Measurements from ENCODE around the gene ZNF140.

ZNF140 gene

DNA sequence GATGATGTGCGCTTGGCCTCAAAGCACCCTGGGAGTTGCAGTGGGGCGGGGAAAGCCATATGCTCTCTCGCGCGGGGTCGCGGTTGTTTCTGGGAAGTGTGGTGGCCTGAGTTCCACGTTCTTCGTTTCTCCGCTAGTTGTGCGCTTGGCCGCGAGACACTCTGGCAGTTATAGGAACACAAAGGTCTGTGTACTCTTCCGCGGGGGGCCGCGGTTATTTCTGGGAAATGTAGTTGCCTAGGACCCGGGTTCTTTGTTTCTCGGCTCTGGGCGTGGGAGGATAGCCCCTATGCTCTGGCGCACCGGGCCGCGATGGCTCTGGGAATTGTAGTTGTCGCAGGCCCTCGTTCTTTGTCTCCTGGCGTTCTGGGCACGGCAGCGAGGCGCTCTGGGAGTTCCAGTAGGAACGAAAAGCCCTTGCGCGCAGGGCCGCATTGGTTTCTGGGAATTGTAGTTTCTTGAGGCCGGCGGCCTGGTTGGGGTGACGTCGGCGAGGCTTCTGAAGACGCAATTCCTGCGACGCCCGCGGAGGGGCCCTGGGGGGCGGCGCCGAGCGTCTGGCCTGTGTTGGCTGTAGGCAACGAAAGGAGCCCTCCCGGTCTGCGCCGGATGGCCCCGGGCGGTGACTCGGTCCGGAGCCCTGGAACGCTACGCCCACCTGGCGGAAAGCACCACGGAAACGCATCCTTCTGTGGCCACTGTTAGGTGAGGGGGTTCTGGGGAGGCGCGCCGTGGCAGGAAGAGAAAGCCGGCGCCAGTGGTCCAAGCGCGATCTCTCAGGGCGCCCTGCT lies at the start of gene ZNF140:
Gene ZNF140, plus strand, starts transcription at position 556 of the 791 bp plus-strand sequence. CDS start 398 bp downstream, outside the sequence.
- peak; percentile 95 to 100 (median 98) for DNase-seq

DNA sequence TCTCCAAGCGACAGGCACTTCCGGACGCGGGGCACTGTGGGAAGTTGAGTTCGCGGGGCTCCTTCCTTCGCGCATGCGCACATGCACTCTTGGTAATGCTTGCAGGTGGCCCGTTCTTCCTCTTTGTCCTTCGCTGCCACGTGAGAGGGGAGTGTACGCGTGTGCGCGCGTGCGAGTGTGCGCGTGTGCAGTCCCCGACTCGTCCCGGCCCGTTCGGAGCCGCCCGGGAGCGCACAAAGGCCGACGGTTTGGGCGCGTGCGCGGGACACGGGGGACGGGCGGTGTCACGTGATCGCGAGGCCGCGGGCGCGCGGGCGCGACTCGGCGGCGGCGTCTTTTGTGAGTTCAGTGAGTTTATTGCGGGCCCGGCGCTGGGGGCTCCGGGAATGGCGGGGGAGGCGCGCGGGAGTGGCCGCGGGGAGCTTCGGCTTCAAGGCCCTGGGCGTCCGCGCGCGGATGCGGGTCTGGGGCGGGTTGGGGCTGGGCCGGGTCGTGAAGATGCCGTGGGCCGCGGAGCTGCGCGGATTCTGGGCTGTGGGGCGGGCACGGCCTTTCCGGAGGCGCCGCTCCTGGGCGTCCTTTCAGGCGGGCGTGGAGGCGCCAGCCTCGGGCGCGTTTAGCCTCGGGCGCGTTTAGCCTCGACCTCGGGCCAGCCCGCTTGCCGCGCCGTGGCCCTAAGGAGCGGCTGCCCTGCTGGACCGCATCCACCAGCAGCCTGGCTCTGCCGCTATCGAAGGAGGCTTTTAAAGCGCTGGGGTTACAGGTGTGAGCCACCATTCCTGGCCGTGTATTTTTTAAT lies 43.3 kb upstream of the ZNF140 start, which contains the start of gene ZNF84:
Gene ZNF84, plus strand, starts transcription at position 303 of the 799 bp plus-strand sequence. CDS start 3,959 bp downstream, outside the sequence.
- DNase-seq = peak; percentile 44 to 99 (median 89)

DNA sequence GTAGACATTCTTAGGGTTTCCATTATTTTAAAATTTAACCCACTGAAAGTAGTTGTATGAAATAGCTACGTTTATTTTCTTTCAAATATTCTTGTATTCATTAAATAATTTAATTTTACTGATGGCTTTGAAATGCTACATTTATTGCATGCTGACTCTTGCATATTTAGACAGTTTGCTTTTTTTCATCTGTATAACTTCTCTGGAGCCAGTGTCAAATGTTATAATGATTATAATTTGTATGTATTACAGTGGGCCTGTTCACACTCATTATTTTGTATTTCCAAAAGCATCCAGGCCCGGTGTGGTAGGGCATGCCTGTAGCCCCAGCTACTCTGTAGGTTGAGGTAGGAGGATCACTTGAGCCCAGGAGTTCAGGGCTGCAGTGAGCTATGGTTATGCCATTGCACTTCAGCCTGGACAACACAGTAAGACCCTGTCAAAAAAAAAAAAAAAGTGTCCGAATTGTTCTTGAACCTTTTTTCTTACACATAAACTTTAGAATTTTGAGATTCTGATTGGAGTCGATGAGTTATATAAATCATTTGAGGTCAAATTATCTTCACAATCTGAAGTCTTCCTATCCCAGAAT lies 42.5 kb upstream of the ZNF140 start:
- no peak for DNase-seq

DNA sequence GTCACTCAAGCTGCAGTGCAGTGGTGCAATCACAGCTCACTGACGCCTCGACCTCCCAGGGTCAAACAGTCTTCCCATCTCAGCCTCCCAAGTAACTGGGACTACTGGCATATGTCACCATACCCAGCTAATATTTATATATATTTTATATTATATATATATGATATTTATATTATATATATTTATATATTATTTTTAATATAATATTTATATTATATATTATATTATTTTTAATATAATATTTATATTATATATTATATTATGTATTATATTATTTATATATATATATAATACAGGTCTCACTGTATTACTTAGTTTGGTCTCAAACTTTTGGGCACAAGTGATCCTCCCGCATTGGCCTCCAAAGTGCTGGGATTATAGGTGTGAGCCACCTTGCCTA lies 34.0 kb upstream of the ZNF140 start:
- DNase-seq = no peak

DNA sequence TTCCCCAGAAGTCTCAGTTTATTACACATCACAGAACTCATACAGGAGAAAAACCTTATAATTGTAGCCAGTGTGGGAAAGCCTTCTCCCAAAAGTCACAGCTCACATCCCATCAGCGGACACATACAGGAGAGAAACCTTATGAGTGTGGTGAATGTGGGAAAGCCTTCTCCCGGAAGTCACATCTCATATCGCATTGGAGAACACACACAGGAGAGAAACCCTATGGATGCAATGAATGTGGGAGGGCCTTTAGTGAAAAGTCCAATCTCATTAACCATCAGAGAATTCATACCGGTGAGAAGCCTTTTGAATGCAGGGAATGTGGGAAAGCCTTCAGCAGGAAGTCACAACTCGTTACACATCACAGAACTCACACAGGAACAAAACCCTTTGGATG lies 23.3 kb upstream of the ZNF140 start:
- DNase-seq = no peak

DNA sequence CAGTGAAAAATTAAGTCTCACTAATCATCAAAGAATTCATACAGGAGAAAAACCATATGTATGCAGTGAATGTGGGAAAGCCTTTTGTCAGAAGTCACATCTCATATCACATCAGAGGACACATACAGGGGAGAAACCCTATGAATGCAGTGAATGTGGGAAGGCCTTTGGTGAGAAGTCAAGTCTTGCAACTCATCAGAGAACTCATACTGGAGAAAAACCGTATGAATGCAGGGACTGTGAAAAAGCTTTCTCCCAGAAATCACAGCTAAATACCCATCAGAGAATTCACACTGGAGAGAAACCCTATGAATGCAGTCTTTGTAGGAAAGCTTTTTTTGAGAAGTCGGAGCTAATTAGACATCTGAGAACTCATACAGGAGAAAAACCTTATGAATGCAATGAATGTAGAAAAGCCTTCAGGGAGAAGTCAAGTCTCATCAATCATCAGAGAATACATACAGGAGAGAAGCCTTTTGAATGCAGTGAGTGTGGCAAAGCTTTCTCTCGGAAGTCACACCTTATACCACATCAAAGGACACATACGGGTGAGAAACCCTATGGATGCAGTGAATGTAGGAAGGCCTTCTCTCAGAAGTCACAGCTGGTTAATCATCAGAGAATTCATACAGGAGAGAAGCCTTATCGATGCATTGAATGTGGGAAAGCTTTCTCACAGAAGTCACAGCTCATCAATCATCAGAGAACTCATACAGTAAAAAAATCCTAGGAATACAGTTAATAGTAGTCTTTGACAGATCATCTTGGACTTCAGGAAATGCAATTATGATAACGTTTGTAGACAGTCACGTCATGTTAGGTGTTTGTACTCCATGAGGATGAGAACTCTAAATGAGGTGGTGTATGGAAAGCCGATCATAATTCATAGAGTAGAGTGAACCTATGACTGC lies 22.3 kb upstream of the ZNF140 start:
- no peak for DNase-seq

DNA sequence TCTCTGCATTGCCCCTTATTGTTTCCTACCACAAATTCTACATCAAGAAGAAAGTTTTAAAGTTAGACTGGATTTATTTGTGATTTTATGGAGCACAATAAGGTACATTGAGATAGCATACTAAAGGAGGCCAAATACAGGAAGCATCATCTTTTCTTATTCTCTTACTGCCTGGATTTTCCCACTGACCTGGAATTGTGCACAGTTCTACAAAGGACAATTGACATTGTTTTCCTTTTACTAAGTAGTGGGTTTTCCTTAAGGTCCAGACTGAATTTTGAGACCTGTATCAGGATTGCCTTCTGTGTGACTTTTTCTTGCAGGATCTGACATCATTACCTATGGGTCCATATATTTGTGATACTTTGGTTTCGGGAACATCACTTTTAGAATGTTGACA lies 18.8 kb upstream of the ZNF140 start:
- DNase-seq = no peak

DNA sequence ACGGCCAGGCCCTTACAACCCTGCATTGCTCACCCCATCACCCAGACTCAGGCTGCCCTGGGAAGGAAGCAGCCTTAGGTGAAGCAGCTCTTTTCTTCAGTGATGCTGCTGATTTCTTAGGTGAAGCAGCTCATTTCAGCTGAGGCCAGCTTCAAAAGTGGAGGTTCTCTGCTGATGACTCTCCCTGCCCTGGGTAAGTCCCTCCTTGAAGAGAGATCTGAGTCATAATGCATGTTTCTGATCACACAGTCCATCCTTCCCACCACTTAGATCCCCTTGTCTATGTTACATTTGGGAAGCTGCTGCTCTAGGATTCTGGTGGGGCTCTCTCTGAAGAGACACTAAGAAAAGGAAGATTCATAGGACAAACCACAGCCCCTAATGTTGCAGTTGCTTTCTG lies 17.2 kb upstream of the ZNF140 start:
- DNase-seq = no peak

DNA sequence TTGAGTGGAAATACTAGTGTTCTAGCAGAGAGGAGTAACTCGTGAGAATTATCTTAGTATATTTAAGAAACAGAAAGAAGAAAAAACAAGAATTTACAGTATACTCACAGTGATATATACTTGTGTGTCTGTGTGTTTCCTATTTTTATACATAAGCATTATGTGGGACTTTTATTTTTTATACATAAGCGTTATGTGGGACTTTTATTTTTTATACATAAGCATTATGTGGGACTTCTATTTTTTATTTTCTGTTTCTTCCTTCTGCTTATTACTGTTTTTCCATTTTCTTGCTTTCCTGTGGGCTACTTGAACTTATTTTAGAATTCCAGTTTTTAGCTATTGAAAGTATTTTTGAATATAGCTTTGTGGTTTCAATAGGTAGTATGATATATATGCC lies 6.9 kb upstream of the ZNF140 start:
- no peak for DNase-seq

DNA sequence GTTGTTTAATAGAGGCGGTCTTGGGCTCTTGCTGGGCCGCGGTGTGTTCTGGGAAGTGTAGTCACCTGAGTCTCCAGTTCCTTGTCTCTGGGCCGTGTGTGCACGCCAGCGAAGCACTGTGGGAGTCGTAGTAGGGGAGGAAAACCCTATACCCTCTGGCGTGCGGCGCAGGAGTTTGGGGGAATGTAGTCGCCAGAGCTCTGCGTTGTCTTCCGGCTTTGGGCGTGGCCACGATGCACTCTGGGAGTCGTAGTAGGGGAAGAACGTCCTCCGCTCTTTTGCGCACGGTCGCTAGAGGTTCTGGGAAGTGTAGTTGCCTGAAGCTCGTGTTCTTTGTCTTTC lies 726 bp upstream of the ZNF140 start:
- DNase-seq = peak; percentile 95 to 100 (median 99)

DNA sequence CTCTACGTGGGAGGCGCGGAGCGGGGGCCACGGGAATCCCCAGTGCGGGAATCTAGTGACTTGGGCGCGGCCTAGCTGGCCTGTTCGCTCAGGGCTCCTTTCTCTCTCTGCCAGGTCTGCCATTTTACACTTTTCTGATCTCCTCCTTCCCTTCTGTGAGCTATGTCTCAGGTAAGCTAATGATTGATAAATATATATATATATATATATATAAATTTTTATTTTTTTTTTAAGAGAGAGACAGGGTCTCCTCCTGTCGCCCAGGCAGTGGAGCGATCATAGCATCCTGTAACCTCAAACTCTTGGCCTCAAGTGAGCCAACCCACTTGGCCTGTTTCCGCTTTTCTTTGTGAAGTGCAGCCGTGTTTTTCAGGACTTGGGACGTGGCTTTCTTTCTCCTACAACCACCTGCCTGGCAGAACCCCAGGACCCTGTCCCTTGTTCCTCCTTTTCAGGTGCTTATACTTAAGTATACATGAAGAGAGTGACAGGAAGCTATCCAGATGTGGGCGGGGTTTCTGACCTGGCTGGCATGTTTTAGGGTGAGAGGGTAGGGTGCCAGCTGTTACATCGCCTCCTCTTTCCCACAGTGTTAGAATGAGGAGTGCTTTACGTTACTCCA lies 547 bp downstream of the ZNF140 start:
- DNase-seq = no peak

DNA sequence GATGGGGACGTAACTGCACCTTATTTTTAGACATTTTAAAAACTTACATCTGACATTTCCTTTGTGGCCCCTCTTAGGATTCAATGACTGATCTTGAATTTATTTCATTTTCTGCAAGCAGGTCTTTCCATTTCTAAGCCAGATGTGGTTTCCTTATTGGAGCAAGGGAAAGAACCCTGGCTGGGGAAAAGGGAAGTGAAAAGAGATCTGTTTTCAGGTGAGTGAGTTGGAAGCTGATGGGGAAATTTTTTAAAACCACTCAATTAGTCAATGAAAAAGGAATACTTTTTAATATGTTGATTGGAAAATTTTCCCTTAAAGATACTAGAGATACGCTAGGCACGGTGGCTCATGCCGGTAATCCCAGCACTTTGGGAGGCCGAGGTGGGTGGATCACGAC lies 2.6 kb downstream of the ZNF140 start:
- DNase-seq = no peak

DNA sequence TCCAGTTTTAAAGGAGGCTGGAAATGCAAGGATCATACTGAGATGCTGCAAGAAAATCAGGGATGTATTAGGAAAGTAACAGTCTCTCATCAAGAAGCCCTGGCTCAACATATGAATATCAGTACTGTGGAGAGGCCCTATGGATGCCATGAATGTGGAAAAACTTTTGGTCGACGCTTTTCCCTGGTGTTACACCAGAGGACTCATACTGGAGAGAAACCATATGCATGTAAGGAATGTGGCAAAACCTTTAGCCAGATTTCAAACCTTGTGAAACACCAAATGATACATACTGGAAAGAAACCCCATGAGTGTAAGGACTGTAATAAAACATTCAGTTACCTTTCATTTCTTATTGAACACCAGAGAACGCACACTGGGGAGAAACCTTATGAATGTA lies 24.9 kb downstream of the ZNF140 start:
- DNase-seq = no peak

DNA sequence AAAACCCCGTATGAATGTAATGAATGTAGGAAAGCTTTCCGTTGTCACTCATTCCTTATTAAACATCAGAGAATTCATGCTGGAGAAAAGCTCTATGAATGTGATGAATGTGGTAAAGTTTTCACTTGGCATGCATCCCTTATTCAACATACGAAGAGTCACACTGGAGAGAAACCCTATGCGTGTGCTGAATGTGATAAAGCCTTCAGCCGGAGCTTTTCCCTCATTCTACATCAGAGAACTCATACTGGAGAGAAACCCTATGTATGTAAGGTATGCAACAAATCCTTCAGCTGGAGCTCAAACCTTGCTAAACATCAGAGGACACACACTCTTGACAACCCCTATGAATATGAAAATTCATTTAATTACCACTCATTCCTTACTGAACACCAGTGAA lies 25.5 kb downstream of the ZNF140 start:
- no peak for DNase-seq

DNA sequence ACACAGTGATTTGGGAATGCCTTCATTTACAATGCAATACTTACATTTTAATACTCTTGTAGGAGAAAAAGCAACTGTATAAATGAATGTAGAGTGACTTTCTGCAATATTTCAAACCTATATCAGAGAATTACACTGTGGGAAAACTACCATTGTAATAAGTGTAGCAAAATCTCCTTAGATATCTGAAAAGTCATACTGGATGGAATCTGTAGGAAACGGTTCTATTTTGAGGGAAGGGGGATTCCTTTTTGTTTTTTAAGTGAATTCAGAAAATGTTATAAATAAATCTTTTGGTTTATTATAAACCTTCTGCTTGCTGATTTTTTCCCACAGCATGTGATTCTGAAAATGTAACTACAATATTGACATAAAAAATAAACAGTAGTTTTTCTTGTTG lies 26.4 kb downstream of the ZNF140 start:
- DNase-seq = no peak

DNA sequence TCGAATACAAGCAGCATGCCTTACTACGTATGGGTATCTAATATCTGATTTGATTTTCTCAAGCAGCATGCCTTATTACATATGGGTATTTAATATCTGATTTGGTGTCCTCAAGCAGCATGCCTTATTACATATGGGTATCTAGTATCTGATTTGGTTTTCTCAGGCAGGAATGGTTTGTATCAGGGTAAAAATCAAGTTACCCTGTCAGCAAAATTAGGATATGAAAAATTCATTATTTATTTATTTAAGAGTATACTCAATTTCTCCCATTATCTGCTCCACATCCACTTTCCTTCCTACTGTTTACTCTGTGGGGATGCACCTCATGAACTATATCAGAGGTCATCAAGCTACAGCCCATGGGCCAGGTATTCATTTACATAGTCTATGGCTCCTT lies 27.4 kb downstream of the ZNF140 start:
- DNase-seq = no peak

DNA sequence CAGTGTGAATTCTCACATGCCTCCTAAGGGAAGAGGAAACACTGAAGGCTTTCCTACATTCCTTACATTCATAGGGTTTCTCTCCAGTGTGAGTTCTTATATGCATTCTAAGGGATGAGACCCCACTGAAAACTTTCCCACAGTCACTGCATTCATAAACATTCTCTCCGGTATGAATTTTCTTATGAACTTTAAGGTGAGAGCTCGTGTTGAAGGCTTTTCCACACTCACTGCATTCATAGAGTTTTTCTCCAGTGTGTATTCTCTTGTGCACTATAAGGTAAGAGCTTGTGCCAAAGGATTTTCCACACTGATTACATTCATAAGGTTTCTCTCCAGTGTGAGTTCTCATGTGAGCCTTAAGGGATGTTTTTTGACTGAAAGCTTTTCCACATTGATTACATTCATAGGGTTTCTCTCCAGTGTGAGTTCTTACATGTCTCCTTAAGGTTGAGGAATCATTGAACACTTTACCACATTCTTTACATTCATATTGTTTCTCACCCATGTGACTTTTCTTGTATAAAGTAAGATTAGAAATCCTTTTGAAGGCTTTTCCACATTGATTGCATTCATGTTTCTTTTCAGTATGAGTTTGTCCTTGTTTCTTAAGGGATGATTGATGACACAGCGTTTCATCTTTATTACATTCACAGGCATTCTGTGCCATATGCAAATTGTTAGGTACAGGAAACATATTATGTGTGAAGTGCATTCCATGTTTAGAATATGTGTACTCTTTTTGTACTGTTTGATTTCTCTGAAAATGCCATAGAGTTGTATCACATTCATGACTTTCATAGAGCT lies 39.9 kb downstream of the ZNF140 start:
- DNase-seq = no peak

DNA sequence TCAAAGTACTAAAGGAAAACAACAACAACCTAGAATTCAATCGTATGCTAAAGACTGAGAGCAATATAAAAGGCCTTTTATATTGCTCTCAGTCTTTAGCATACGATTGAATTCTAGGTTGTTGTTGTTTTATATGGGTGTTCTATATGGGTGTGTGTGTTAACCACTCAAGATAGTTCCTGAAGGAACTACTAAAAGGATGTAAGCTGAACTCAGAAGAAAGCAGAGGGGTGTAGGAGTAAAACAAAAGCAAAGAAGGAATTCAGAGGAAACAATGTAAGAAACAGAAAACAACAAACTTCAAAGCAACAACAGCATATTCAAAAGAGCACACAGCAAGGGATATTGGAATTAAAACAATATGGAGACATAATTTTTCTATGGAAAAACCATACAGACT lies 44.0 kb downstream of the ZNF140 start:
- no peak for DNase-seq

DNA sequence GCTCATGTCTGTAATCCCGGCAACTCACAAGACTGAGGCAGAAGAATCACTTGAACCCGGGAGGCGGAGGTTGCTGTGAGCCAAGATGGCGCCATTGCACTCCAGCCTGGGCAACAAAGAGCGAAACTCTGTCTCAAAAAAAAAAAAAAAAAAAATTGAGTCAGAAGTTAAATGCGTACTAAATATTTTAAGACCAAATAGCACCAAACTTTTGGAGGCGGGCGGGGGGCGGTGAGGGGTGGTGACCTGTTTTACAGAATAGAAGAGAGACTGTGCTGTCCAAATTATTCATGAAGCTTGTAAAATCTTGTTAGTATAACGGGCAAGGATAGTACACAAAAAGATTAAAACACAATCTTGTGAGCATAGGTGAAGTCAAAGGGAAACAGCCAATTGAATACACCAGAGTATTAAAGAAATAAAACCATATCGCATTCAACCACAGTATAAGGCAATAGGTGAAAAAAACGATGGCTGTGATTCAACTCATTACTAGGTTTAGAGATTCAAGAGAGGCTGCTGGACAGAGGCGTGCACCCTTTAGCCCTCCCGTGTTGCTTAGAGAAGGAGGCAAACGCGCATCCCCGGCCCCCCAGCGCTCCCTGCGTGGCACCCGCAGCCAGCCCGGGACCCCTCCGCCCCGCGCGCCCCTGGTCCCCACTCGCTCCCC lies 48.8 kb downstream of the ZNF140 start:
- DNase-seq = peak in 1 of 56 donors; percentile 58
